Panc1 (cell line): Measurements from ENCODE around the gene SSH2.

Source experiments
- POLR2AphosphoS5 ChIP-seq: IDR thresholded peaks from 2 replicates; pipeline ENCODE4 v1.6.1; 2012; ENCODE audit warnings: mild to moderate bottlenecking, low read depth, low read length, moderate library complexity
- TCF7L2 ChIP-seq: IDR thresholded peaks from 2 replicates; pipeline ENCODE4 v1.6.1; 2011; ENCODE audit warnings: mild to moderate bottlenecking, low read depth, low read length, inconsistent platforms
- TF ChIP-seq, protein P1 (sequence below): fragments of 450-650 bp; IDR thresholded peaks from 2 replicates; pipeline ENCODE4 v1.5.1; 2017; ENCODE audit warnings: mild to moderate bottlenecking
- TF ChIP-seq, protein P2 (sequence below), 2 experiments: IDR thresholded peaks; 2 replicates each; pipeline ENCODE4 v1.6.1; 2011 to 2012; ENCODE audit warnings: low read depth in 2 of 2, control low read depth in 1 of 2, low read length in 1 of 2, mild to moderate bottlenecking in 1 of 2, moderate library complexity in 1 of 2; ENCODE audit not compliant: insufficient read depth in 1 of 2

DNA sequence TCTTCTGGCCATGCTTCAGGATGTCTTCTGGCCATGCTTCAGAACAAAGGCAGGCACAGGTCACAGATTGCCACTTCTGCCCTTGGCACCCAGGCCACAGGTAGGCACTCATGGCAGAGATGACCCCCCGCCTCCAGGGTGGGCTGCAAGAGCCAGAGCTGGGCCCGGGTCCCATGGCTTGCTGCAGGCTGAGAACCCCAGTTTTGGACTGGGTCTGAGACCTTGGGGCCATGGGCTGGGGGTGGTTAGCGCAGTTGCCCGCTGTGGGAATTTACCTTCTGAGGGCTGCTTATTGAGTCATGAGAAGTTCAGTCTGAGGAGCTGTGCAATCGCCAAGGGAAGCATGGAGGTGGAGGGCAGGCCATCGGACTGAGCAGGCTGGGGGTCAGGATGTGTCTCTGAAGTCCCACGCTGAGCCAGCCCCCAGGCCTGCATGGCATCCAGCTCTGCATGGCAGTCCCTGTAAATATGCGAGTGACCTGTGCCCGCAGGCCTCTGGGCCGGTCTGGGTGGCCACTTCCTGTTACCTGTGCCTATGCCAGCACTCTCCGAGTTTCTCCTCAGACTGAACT lies 335.4 kb downstream of the SSH2 start:
- TF ChIP-seq, protein P1, sequence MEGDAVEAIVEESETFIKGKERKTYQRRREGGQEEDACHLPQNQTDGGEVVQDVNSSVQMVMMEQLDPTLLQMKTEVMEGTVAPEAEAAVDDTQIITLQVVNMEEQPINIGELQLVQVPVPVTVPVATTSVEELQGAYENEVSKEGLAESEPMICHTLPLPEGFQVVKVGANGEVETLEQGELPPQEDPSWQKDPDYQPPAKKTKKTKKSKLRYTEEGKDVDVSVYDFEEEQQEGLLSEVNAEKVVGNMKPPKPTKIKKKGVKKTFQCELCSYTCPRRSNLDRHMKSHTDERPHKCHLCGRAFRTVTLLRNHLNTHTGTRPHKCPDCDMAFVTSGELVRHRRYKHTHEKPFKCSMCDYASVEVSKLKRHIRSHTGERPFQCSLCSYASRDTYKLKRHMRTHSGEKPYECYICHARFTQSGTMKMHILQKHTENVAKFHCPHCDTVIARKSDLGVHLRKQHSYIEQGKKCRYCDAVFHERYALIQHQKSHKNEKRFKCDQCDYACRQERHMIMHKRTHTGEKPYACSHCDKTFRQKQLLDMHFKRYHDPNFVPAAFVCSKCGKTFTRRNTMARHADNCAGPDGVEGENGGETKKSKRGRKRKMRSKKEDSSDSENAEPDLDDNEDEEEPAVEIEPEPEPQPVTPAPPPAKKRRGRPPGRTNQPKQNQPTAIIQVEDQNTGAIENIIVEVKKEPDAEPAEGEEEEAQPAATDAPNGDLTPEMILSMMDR, result no peak
- TF ChIP-seq, protein P2, sequence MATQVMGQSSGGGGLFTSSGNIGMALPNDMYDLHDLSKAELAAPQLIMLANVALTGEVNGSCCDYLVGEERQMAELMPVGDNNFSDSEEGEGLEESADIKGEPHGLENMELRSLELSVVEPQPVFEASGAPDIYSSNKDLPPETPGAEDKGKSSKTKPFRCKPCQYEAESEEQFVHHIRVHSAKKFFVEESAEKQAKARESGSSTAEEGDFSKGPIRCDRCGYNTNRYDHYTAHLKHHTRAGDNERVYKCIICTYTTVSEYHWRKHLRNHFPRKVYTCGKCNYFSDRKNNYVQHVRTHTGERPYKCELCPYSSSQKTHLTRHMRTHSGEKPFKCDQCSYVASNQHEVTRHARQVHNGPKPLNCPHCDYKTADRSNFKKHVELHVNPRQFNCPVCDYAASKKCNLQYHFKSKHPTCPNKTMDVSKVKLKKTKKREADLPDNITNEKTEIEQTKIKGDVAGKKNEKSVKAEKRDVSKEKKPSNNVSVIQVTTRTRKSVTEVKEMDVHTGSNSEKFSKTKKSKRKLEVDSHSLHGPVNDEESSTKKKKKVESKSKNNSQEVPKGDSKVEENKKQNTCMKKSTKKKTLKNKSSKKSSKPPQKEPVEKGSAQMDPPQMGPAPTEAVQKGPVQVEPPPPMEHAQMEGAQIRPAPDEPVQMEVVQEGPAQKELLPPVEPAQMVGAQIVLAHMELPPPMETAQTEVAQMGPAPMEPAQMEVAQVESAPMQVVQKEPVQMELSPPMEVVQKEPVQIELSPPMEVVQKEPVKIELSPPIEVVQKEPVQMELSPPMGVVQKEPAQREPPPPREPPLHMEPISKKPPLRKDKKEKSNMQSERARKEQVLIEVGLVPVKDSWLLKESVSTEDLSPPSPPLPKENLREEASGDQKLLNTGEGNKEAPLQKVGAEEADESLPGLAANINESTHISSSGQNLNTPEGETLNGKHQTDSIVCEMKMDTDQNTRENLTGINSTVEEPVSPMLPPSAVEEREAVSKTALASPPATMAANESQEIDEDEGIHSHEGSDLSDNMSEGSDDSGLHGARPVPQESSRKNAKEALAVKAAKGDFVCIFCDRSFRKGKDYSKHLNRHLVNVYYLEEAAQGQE (IDR thresholded peaks at IDR 0.05; ENCODE audit: insufficient read depth in 1 of 2, low read depth in 2 of 2, low read length in 1 of 2), result peak in 1 of 2 experiments; percentile 53; a peak in 1 of 4 replicates
- no peak for TF ChIP-seq POLR2AphosphoS5
- TF ChIP-seq TCF7L2, result no peak
